GM18517 (cell line): ENCODE measurements around the gene TTC27.
"Not testable (repeated sequence)": the region's sequence is repeated elsewhere in the genome, so short reads cannot be mapped to it uniquely, and the experiment has no call there.

Experiments
- ATAC-seq: cut with Tn5 transposase; IDR thresholded peaks from one replicate; pipeline ENCODE4 v1.9.1; 2021; ENCODE audit warnings: mild to moderate bottlenecking, moderate library complexity; ENCODE audit not compliant: unreplicated experiment

Gene TTC27

DNA sequence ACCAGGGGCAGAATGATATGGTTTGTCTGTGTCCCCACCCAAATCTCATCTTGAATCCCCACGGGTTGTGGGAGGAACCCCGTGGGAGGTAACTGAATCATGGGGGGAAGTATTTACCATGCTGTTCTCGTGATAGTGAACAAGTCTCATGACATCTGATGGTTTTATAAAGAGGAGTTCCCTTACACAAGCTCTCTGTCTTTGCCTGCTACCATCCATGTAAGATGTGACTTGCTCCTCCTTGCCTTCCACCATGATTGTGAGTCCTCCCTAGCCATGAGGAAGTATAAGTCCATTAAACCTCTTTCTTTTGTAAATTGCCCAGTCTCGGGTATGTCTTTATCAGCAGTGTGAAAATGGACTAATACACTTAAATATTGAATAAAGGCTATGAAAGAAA lies 218.4 kb downstream of the TTC27 start:
- ATAC-seq, result not testable (repeated sequence)

GRCh38 chr2:32847734-32848133 lies 219.9 kb downstream of the TTC27 start:
- ATAC-seq, result no peak

GRCh38 chr2:32849456-32850194 lies 221.8 kb downstream of the TTC27 start:
- no peak for ATAC-seq

DNA sequence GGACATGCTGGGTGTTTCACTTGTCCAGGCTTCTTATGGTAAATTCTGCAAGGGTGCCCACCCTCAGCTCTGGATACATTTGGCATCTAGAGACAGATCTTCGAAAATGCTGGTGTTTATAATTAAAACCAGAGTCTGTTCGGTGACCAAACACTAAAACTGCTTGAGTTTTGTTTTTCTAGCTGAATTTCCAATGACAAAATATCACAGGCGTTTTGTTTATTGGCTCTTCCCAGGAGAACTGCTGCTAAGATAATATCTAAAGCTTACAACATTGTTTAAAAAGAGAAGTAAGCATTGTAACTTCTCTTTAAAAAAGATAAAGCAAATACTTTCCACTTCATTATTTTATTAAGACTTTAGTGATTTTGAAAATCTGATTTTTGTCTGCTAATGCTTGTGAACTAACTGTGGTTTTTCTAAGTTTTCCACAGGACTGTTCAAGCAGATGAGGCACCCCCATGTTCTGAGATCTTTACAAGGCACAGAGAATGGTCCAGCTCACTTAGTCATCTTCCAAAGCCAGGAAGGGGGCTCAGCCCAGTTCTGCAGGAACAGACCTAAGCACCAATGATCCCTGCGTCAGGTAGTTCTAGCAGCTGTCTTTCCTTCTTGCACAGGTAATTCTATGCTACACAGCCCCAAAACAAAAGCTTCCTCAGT lies 224.1 kb downstream of the TTC27 start:
- ATAC-seq, result no peak

DNA sequence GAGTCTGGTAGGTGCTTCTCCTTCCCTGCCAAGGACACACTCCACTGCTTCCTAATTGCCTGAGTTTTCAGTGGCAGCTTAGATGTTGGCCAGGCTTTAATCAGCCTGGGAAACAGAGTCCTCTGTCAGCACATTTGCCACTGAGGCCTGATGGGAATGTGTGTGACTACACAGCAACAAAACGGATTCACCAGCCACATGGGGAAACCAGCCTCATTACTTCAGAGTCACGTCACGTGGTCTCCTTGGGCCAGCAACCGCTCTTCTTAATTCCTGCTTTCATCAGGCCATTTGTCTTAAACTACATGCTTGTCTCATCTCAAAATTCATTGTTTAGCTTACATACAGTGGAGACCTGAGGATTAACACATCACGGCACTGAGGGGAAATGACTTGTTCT lies 225.0 kb downstream of the TTC27 start:
- ATAC-seq, result no peak

- ATAC-seq, result no peak
Measured at GRCh38 chr2:32856891-32857290, 229.0 kb downstream of the TTC27 start.

DNA sequence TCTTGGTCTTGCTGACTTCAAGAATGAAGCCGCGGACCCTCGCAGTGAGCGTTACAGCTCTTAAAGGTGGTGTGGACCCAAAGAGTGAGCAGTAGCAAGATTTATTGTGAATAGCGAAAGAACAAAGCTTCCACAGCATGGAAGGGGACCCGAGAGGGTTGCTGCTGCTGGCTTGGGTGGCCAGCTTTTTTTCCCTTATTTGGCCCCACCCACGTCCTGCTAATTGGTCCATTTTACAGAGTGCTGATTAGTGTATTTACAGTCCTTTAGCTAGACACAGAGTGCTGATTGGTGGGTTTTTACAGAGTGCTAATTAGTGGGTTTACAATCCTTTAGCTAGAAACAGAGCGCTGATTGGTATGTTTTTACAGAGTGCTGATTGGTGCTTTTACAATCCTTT lies 230.9 kb downstream of the TTC27 start:
- no peak for ATAC-seq

GRCh38 chr2:32860385-32860784 lies 232.5 kb downstream of the TTC27 start:
- ATAC-seq, result no peak

GRCh38 chr2:32862269-32863055 lies 234.6 kb downstream of the TTC27 start:
- no peak for ATAC-seq

DNA sequence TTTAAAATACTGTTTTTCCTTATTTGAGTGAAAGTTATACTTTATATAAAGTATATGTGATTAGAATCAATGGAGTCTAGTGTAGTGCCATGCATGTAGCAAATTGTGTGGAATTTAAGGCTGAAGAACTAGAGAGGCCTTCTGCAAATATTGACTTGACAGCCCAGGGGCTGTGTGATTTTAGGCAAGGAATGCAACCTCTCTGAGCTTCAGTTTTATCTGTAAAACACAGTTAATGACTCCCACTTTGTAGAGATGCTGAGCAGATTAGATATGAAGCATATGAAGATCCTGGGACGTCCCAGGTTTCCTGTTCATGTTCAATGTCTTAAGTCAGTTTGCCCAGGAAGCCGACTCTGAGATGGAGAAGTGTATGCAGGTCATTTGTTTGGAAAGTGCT lies 235.5 kb downstream of the TTC27 start:
- no peak for ATAC-seq

GRCh38 chr2:32863803-32864202 lies 236.0 kb downstream of the TTC27 start:
- no peak for ATAC-seq

GRCh38 chr2:32864334-32865111 lies 236.7 kb downstream of the TTC27 start:
- no peak for ATAC-seq

DNA sequence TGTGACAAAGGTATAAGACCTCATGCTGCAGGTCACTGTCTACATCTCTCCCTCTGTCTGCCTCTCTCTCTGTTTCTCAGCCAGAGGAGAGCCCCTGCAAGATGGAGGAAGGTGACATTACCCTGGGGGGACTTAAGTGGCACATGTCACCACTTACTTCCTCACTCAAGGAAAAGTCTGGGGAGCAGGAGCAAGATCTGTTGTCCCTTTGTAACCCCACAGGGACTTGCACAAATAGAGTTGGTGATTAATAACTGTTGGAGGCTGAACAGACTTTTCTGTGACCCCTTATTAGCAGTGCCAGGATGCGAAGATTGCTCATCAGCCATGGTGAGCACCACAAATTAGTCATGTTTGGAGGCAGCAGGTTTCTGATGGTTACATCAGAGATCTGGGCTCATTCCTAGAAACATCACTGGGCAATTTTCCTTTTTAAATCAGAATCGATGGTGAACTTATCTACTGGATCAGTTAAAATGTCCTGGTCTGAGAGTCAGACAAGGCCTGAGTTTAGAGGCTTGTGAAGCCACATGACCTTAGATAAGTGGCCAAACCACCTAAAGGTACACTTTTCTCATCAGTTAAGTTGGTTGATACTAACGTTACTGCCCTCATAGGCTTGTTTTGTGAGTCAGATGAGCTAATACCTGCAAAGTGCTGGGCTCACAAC lies 237.7 kb downstream of the TTC27 start:
- no peak for ATAC-seq

GRCh38 chr2:32866462-32866861 lies 238.6 kb downstream of the TTC27 start:
- not testable (repeated sequence) for ATAC-seq
